Trophoblast cell (in vitro differentiated cells and primary cell): ENCODE data around the gene PCGF6.

Experiments
- DNase-seq, 2 donors: peaks; one replicate each; pipeline ENCODE4 v3.0.0-alpha.2; 2016
- H2AFZ ChIP-seq: 2 replicates; pipeline ENCODE4 v1.6.1; 2013; ENCODE audit warnings: low read length, moderate library complexity, mild to moderate bottlenecking; ENCODE audit not compliant: insufficient read depth, poor library complexity
- H2AK5ac ChIP-seq: 2 replicates; pipeline ENCODE4 v1.6.1; 2013; ENCODE audit warnings: mild to moderate bottlenecking, low read length
- H2BK120ac ChIP-seq: 2 replicates; pipeline ENCODE4 v1.6.1; 2013; ENCODE audit warnings: low read length, mild to moderate bottlenecking, moderate library complexity; ENCODE audit not compliant: insufficient read depth, poor library complexity
- H2BK12ac ChIP-seq: 2 replicates; pipeline ENCODE4 v1.6.1; 2013; ENCODE audit warnings: mild to moderate bottlenecking, low read length, moderate library complexity
- H2BK5ac ChIP-seq: 2 replicates; pipeline ENCODE4 v1.6.1; 2013; ENCODE audit warnings: low read length, low read depth, moderate library complexity, mild to moderate bottlenecking; ENCODE audit not compliant: poor library complexity
- H3K14ac ChIP-seq: 2 replicates; pipeline ENCODE4 v1.6.1; 2013; ENCODE audit warnings: mild to moderate bottlenecking, low read length
- H3K18ac ChIP-seq: 2 replicates; pipeline ENCODE4 v1.6.1; 2013; ENCODE audit warnings: mild to moderate bottlenecking, low read length
- H3K23ac ChIP-seq: 2 replicates; pipeline ENCODE4 v1.6.1; 2013; ENCODE audit warnings: low read length
- H3K27ac ChIP-seq: 2 replicates; pipeline ENCODE4 v1.5.1; 2013; ENCODE audit warnings: low read depth, mild to moderate bottlenecking, inconsistent platforms, low read length, moderate library complexity
- H3K27me3 ChIP-seq: 2 replicates; pipeline ENCODE4 v1.6.1; 2013; ENCODE audit warnings: inconsistent platforms, mild to moderate bottlenecking, low read length, moderate library complexity; ENCODE audit not compliant: insufficient read depth
- H3K36me3 ChIP-seq, 2 experiments: 1 replicate in 1 of 2; 2 replicates in 1 of 2; pipeline ENCODE4 v1.6.1; 2013; ENCODE audit warnings: low read length in 2 of 2, mild to moderate bottlenecking in 2 of 2, moderate library complexity in 1 of 2; ENCODE audit not compliant: insufficient read depth in 2 of 2, control insufficient read depth in 1 of 2
- H3K4ac ChIP-seq: 2 replicates; pipeline ENCODE4 v1.6.1; 2013; ENCODE audit warnings: low read depth, mild to moderate bottlenecking, low read length, moderate library complexity
- H3K4me1 ChIP-seq, 2 experiments: 1 replicate in 1 of 2; 2 replicates in 1 of 2; pipeline ENCODE4 v1.6.1; 2013; ENCODE audit warnings: low read length in 2 of 2, mild to moderate bottlenecking in 2 of 2, moderate library complexity in 1 of 2; ENCODE audit not compliant: insufficient read depth in 2 of 2, control insufficient read depth in 1 of 2
- H3K4me2 ChIP-seq: 2 replicates; pipeline ENCODE4 v1.6.1; 2013; ENCODE audit warnings: inconsistent platforms, mild to moderate bottlenecking, low read length, moderate library complexity
- H3K4me3 ChIP-seq: 2 replicates; pipeline ENCODE4 v1.5.1; 2013; ENCODE audit warnings: mild to moderate bottlenecking, low read depth, low read length, inconsistent platforms
- H3K79me1 ChIP-seq: one replicate; pipeline ENCODE4 v1.6.1; 2013; ENCODE audit warnings: low read length
- H3K79me2 ChIP-seq: 2 replicates; pipeline ENCODE4 v1.6.1; 2013; ENCODE audit warnings: low read length, mild to moderate bottlenecking; ENCODE audit not compliant: control insufficient read depth, insufficient read depth, poor library complexity
- H3K9ac ChIP-seq: 2 replicates; pipeline ENCODE4 v1.6.1; 2013; ENCODE audit warnings: mild to moderate bottlenecking, low read length
- H3K9me3 ChIP-seq: 2 replicates; pipeline ENCODE4 v1.6.1; 2013; ENCODE audit warnings: low read depth, mild to moderate bottlenecking, control low read depth, inconsistent platforms, low read length; ENCODE audit not compliant: insufficient read depth
- H4K12ac ChIP-seq: 2 replicates; pipeline ENCODE4 v1.6.1; 2013; ENCODE audit warnings: low read depth, mild to moderate bottlenecking, low read length, moderate library complexity
- H4K8ac ChIP-seq: 2 replicates; pipeline ENCODE4 v1.6.1; 2013; ENCODE audit warnings: low read depth, mild to moderate bottlenecking, low read length, moderate library complexity
- H4K91ac ChIP-seq: one replicate; pipeline ENCODE4 v1.6.1; 2013; ENCODE audit warnings: low read depth, mild to moderate bottlenecking, low read length, moderate library complexity
- WGBS: extraction: QIAGEN DNeasy Blood & Tissue Kit; methylation state at CpG from one replicate; pipeline ENCODE4 v1.1.7; 2013; ENCODE audit warnings: missing lambda C conversion rate; ENCODE audit not compliant: insufficient read length, insufficient coverage; ENCODE audit errors: extremely low coverage; 5-methylcytosine and 5-hydroxymethylcytosine counted together

The PCGF6 gene

DNA sequence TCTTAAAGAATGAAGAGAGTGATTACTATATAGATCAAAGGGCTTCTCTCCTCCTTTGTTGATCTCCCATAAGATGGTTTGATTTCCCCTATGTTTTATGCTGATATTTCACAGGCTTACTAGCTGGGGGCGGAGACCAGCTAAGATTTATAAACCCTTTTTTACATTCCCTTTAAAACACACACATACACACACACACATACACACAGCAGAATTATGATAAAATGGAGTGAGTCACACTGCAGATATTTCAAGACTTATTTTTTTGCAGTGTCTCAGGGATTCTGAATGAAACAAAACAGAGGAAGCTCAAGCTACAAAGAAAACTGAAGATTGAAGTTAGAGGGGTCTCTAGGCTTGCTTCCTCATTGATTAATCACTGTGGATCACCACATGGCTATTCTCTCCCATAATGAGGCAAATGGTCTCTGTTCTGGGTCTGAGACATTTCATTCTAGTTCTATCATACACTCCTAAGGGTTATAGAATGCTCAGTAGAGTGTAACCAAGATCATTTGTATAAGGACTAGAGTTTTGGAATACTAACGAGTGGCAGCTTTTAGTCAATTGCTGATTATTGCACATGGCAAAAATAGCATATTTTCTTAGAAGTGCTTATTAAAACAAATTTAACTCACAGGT lies 55.4 kb downstream of the PCGF6 start:
- WGBS = no CpG with 5 or more reads among the region's 2 CpGs
- H2AFZ ChIP-seq = no peak overlapping the region
- H2AK5ac ChIP-seq = no peak overlapping the region
- H4K91ac ChIP-seq = no peak overlapping the region
- H3K27me3 ChIP-seq = no peaks in the 10 kb centered on the region
- H3K18ac ChIP-seq = no peak overlapping the region
- peaks cover 0 to 2% of the 10 kb centered on the region in 2 experiments for H3K36me3 ChIP-seq
- H3K23ac ChIP-seq = no peak overlapping the region
- no peaks in the 10 kb centered on the region for H3K79me1 ChIP-seq
- no peak for DNase-seq
- H3K14ac ChIP-seq = no peak overlapping the region
- H4K12ac ChIP-seq = no peak overlapping the region
- H3K9ac ChIP-seq = no peak overlapping the region
- no peak overlapping the region for H3K27ac ChIP-seq
- H3K4me1 ChIP-seq = no peaks in the 10 kb centered on the region
- no peak overlapping the region for H2BK5ac ChIP-seq
- H2BK120ac ChIP-seq = no peak overlapping the region
- no peaks in the 10 kb centered on the region for H3K79me2 ChIP-seq
- H2BK12ac ChIP-seq = no peak overlapping the region
- no peaks in the 10 kb centered on the region for H3K9me3 ChIP-seq
- no peak overlapping the region for H4K8ac ChIP-seq
- no peak overlapping the region for H3K4me3 ChIP-seq
- no peak overlapping the region for H3K4ac ChIP-seq
- H3K4me2 ChIP-seq = no peak overlapping the region

- Histone ChIP-seq H3K9ac (no peak overlapping the region), H3K9me3 (no peaks in the 10 kb centered on the region), H4K8ac (no peak overlapping the region), H3K36me3 (no peaks in the 10 kb centered on the region), H2BK120ac (no peak overlapping the region), H3K27ac (no peak overlapping the region), H3K4ac (no peak overlapping the region), H3K18ac (no peak overlapping the region), H4K91ac (no peak overlapping the region), H3K4me3 (no peak overlapping the region), H3K4me1 (no peaks in the 10 kb centered on the region), H2AFZ (no peak overlapping the region), H3K23ac (no peak overlapping the region), H3K79me1 (no peaks in the 10 kb centered on the region), H2BK12ac (no peak overlapping the region), H2BK5ac (no peak overlapping the region), H3K14ac (no peak overlapping the region), H4K12ac (no peak overlapping the region), H3K79me2 (no peaks in the 10 kb centered on the region), H3K27me3 (no peaks in the 10 kb centered on the region), H3K4me2 (no peak overlapping the region), H2AK5ac (no peak overlapping the region)
- no CpG with 5 or more reads among the region's 4 CpGs for WGBS
- DNase-seq = no peak
Observed at GRCh38 chr10:103291588-103291987, 59.4 kb downstream of the PCGF6 start.

DNA sequence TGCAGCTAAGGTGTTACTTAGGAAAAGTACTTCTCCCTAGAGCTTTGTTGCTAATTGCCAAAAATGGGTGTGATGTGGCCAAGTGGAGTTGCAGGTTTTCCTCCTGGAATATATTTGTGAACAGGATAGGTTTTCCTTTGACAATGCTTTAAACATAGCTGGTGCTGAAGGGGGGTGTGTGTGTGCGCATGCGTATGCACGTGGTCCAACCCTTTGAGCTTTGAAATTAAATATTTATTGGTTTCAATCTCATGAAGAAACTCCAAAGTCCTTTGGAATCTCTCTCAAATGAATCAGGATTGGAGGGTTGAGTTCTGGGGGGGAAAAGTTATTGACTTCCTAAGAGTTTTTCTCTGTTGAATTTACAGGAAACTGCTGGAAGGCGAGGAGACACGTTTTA lies 62.9 kb downstream of the PCGF6 start:
- H3K14ac ChIP-seq = no peak overlapping the region
- H2BK120ac ChIP-seq = no peak overlapping the region
- no peak for DNase-seq
- no peak overlapping the region for H3K4me3 ChIP-seq
- no peaks in the 10 kb centered on the region for H3K79me2 ChIP-seq
- no peaks in the 10 kb centered on the region for H3K27me3 ChIP-seq
- no peaks in the 10 kb centered on the region for H3K79me1 ChIP-seq
- no peak overlapping the region for H4K8ac ChIP-seq
- no peaks in the 10 kb centered on the region for H3K4me1 ChIP-seq
- no peak overlapping the region for H4K91ac ChIP-seq
- H3K27ac ChIP-seq = no peak overlapping the region
- H2BK5ac ChIP-seq = no peak overlapping the region
- WGBS = no CpG with 5 or more reads among the region's 5 CpGs
- H3K4ac ChIP-seq = no peak overlapping the region
- H3K23ac ChIP-seq = no peak overlapping the region
- no peak overlapping the region for H3K4me2 ChIP-seq
- no peak overlapping the region for H3K18ac ChIP-seq
- no peaks in the 10 kb centered on the region for H3K9me3 ChIP-seq
- H2AFZ ChIP-seq = no peak overlapping the region
- H3K9ac ChIP-seq = no peak overlapping the region
- H4K12ac ChIP-seq = no peak overlapping the region
- no peaks in the 10 kb centered on the region for H3K36me3 ChIP-seq
- H2BK12ac ChIP-seq = no peak overlapping the region
- H2AK5ac ChIP-seq = no peak overlapping the region

- Histone ChIP-seq H3K79me2 (no peaks in the 10 kb centered on the region), H3K14ac (no peak overlapping the region), H4K12ac (no peak overlapping the region), H3K4me3 (no peak overlapping the region), H3K9me3 (no peaks in the 10 kb centered on the region), H3K4ac (no peak overlapping the region), H3K27ac (no peak overlapping the region), H2AK5ac (no peak overlapping the region), H3K9ac (no peak overlapping the region), H4K91ac (no peak overlapping the region), H2BK120ac (no peak overlapping the region), H3K79me1 (no peaks in the 10 kb centered on the region), H2AFZ (no peak overlapping the region), H2BK5ac (no peak overlapping the region), H2BK12ac (no peak overlapping the region), H3K4me1 (peaks cover 0 to 3% of the 10 kb centered on the region in 2 experiments), H3K27me3 (no peaks in the 10 kb centered on the region), H3K23ac (no peak overlapping the region), H4K8ac (no peak overlapping the region), H3K18ac (no peak overlapping the region), H3K4me2 (no peak overlapping the region), H3K36me3 (no peaks in the 10 kb centered on the region)
- peak; percentile 65 to 94 for DNase-seq
- WGBS = no CpG with 5 or more reads among the region's 11 CpGs
Observed at GRCh38 chr10:103284170-103284569, 66.8 kb downstream of the PCGF6 start.
